Inflammatory macrophage treated with lipopolysaccharide for 1 hour (primary cell): ENCODE results near the gene U2SURP.
"Not testable (repeated sequence)": the region's sequence is repeated elsewhere in the genome, so short reads cannot be mapped to it uniquely, and the experiment has no call there.

Source experiments
- DNase-seq, 2 donors: peaks; one replicate each; pipeline ENCODE4 v3.0.0-alpha.2; 2020 to 2022

The U2SURP gene

DNA sequence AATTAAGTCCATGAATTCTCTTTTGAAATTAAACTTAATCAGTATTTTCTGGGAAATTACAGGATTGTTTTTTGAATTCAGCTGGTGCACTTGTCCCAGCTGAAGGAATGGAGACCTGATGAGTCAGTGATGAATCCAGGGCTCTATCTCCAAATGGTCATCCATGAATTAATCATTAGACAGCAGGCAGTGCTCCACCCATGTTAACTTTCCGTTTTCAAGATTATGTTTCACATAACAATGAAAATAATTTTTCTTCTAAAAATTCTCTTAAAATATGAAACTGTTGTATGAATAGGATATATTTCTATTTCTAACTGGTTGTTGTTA is 24.0 kb upstream of the U2SURP start:
- no peak for DNase-seq

GRCh38 chr3:142981108-142981507 is 20.3 kb upstream of the U2SURP start:
- DNase-seq, result peak; percentile 43 to 64

GRCh38 chr3:142982038-142982773 is 19.2 kb upstream of the U2SURP start:
- no peak for DNase-seq

GRCh38 chr3:142983318-142983717 is 18.1 kb upstream of the U2SURP start:
- no peak for DNase-seq

- no peak for DNase-seq
These were observed 17.1 kb upstream of the U2SURP start for GRCh38 chr3:142984255-142984654.

- DNase-seq, result peak; percentile 34 to 72
These were observed 14.2 kb upstream of the U2SURP start for GRCh38 chr3:142987080-142987700.

GRCh38 chr3:142987707-142988106 is 13.7 kb upstream of the U2SURP start:
- peak in 1 of 2 donors; percentile 80 for DNase-seq

GRCh38 chr3:142988221-142988620 is 13.1 kb upstream of the U2SURP start:
- DNase-seq, result not testable (repeated sequence)

DNA sequence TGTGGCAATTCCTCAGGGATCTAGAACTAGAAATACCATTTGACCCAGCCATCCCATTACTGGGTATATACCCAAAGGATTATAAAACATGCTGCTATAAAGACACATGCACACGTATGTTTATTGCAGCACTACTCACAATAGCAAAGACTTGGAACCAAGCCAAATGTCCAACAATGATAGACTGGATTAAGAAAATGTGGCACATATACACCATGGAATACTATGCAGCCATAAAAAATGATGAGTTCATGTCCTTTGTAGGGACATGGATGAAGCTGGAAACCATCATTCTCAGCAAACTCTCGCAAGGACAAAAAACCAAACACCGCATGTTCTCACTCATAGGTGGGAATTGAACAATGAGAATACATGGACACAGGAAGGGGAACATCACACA is 12.5 kb upstream of the U2SURP start:
- DNase-seq, result not testable (repeated sequence)

DNA sequence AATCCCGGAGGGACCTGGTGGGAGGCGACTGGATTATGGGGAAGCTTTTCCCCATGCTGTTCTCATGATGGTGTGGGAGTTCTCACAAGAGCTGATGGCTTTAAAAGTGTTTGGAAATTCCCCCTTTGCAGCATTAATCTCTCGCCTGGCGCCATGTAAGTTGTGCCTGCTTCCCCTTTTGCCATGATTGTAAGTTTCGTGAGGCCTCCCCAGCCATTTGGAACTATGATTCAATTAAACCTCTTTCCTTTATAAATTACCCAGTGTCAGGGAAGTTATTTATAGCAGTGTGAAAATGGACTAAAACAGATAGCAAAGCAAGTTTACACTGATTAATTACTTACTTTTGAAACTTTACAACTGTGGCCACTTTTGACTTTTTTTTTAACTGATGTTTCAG is 10.6 kb upstream of the U2SURP start:
- DNase-seq, result peak; percentile 75 to 81

- DNase-seq, result no peak
These were observed 9.0 kb upstream of the U2SURP start for GRCh38 chr3:142992323-142992722.

- DNase-seq, result peak; percentile 85 to 87
These were observed 7.4 kb upstream of the U2SURP start for GRCh38 chr3:142993958-142994442.

DNA sequence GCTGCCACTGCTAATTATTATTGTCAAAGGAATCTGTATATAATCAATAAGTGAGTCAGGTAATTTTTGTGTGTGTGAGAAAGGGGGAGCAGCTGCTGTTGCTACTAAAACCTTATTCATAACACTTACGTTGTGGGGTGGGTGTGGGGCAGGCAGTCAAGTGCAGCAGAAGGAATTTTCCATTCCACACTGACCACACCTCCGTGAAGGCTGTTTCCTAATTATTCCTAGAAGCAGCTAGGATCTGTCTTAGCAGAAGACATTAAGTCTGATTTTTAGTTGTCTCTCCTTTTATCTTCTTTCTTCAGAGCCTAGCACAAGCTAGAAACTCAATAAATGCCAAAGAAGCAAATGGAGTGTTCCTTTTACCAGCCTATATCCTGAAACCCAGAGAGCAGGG is 4.0 kb upstream of the U2SURP start:
- no peak for DNase-seq

- DNase-seq, result no peak
These were observed 2.9 kb upstream of the U2SURP start for GRCh38 chr3:142998439-142998838.

DNA sequence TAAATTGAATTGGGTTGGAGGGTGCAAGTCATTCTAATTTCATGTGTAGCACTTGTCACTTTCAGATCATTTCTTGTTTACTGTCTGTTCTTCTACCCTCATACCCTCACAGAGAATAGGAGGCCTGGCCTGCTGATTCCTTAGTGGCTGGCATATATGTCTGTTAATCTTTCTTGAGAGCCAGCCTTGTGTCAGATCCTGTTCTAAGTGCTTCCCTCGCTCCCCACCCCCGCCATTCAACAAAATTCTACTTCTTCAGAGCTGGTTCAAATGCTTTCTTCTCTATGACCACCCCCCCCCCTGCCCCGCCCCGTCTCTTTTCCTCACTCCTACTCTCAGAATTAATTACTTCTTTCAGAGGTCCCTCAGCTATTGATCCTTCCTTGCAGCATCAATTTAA is 1.5 kb upstream of the U2SURP start:
- DNase-seq, result no peak

- DNase-seq, result no peak
These were observed 842 bp upstream of the U2SURP start for GRCh38 chr3:143000528-143000927.

DNA sequence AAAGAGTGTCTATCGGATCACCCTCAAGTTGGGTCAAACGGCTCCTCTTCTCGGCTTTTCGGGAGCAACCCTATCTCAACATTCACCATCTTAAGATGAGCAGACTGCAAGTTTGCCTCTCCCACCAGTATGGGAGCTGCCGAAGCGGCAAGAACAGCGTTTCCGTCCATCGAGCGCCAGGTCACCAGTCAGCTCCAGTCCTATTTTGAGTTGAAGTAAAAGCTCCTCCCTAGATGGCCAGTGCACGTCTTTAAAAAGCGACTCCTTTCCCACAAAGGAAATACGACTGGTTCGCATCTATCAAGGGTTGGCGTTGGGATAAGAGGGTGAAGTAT is 369 bp upstream of the U2SURP start:
- DNase-seq, result no peak

- peak; percentile 51 to 53 for DNase-seq
These were observed 828 bp downstream of the U2SURP start for GRCh38 chr3:143002083-143002712.

DNA sequence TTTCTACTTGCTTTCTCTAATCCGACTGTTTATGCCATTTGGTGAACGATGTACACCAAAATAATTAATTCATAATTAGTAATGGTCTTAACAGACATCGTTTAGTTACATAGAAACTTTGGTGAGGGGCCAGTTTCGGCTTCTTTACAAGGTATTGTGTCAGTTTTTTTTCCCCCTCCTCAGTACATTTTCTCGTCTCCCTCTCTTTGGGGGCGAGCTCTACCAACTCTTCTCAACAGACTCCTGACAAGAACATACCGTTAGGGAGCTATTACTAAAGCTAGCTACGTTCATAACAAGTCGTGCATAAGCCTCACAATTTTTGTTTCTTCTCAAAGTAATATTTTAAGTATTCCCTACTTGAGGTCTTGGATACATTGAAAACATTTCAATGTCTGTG is 1.4 kb downstream of the U2SURP start:
- DNase-seq, result no peak

GRCh38 chr3:143004823-143005222 is 3.5 kb downstream of the U2SURP start:
- DNase-seq, result no peak

DNA sequence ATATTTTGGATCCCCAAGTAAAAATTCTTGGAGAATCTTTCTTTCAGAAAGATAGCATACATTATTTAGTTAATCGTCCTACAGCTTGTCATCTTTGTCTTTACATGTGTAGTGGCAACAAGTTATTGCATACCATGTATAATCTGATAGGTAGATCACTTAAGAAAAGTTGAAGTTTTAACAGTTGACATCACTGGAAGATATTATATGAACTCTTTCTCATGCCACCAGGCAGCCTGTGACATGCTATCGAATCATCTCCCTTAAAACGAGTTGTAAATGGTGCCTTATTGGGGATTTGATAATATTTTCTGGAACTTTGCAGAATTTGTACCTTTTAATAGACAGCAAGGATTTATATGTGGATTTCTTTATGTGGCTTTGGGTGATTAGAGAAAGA is 8.7 kb downstream of the U2SURP start:
- DNase-seq, result no peak

- DNase-seq, result no peak
These were observed 10.3 kb downstream of the U2SURP start for GRCh38 chr3:143011705-143012104.

GRCh38 chr3:143014921-143015320 is 13.6 kb downstream of the U2SURP start:
- no peak for DNase-seq

- DNase-seq, result peak; percentile 22 to 55
These were observed 15.1 kb downstream of the U2SURP start for GRCh38 chr3:143016321-143016972.
